Stimulated activated CD4-positive, alpha-beta T cell treated with anti-CD3 and anti-CD28 coated beads, Interleukin-15, amount 100 ng/mL, for 48 hours (primary cell): ENCODE data around the gene RYR3.
"Not testable (repeated sequence)": the region's sequence is repeated elsewhere in the genome, so short reads cannot be mapped to it uniquely, and the experiment has no call there.

Source experiments
- DNase-seq, 2 donors: peaks; one replicate each; pipeline ENCODE4 v3.0.0-alpha.2; 2020; ENCODE audit warnings: low read depth in 2 of 2

Gene RYR3

GRCh38 chr15:33577911-33578310, 267.1 kb downstream of the RYR3 start:
- DNase-seq, result not testable (repeated sequence)

DNA sequence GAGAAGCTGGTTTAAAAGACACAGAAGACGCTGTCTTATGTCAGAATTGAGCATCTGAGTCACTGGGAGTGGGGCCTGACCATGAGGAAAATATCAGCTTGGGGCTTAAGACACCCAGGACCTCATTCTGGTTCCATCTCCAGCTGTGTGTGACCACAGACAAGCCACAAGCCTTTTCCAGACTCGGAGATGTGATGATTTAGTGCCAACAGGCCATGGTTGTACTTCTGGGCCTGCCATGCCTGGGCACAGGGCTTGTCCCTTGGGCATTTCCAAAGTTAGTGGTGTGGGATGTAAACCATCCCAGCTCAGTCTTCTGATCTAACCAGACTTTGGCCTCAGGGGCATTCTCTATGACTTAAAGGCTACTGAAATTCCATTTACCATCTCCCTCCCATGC, 269.8 kb downstream of the RYR3 start:
- no peak for DNase-seq

- no peak for DNase-seq
Measured at GRCh38 chr15:33581032-33581431, 270.3 kb downstream of the RYR3 start.

GRCh38 chr15:33584797-33585196, 274.0 kb downstream of the RYR3 start:
- DNase-seq, result no peak

GRCh38 chr15:33586786-33587697, 276.3 kb downstream of the RYR3 start:
- no peak for DNase-seq

DNA sequence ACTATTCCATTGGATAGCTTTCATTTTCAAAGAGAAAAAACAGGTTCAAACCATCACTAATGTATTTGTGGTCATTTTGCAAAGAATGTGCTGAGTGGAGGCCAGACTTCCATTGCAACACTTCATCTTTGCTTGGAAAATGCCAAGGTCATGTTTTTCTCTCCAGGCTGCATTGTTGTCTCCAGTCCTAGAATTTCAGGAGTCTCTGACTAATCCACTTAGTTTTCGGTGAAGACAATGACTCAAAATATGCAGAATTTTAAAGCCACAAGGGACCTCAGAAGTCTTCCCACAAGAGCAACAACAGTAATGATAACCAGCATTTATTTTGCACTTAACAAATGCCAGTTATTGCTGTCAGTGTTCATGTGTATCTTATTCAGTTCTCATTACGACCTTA, 277.0 kb downstream of the RYR3 start:
- no peak for DNase-seq

GRCh38 chr15:33592864-33593263, 282.1 kb downstream of the RYR3 start:
- DNase-seq, result no peak

DNA sequence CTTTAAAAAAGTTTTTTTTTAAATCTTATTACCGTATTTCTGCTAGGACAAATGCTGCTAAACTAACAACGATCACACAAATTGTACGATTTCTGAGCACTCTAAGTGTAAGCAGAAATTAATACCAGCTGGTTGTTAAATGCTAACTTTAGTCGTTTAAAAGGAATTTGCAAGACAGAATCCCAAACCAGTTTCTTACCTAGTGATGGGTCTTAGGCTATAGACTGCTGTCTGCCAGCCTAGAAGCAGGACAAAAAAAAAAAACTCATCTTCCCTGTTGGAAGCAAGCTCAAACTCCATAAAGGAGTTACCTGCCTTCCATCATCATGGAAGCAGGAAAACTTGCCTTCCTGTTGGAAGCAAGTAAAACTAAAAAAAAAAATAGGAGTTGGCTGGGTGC, 287.6 kb downstream of the RYR3 start:
- DNase-seq, result not testable (repeated sequence)

- no peak for DNase-seq
Measured at GRCh38 chr15:33600212-33600611, 289.4 kb downstream of the RYR3 start.

- no peak for DNase-seq
Measured at GRCh38 chr15:33601461-33601860, 290.7 kb downstream of the RYR3 start.

- no peak for DNase-seq
Measured at GRCh38 chr15:33608714-33609113, 297.9 kb downstream of the RYR3 start.

- DNase-seq, result no peak
Measured at GRCh38 chr15:33612721-33613304, 302.0 kb downstream of the RYR3 start.

DNA sequence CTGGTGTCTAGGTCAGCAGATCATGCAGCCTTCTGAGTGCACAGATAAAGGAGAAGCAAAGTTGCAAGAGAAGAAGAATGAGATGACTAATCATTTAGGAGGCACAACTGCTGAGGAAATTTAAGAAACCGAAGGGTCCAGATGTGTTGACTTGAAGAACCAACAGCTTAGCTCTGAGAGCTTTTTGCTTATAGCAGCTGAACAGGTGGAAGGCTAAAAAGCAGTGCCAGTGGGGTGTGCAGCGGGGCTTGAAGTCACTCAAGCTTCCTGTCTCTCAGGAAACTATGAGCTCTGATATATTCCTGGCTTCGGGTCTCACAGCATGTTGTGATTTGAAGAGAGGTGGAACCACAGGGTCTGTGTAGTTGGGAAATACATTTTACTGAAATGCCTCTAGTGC, 305.7 kb downstream of the RYR3 start:
- no peak for DNase-seq

DNA sequence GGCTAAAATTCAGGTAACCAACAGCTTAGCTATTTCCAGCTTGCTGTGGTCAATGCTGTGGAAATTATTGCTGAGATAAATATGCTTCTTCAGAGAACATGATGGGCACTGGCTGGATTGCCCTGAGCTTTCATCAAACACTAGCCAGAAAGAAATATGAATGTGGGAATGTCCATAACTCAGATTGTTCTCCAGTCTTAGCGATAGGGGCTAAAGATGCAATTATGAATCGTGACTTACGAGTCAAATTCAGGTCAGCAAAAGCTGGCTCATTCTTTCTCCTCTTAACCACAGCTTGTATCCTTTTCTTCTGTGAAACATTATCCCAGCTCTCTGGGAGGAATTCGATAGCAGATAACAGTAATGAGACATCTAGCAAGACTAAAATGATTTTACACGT, 307.6 kb downstream of the RYR3 start:
- DNase-seq, result no peak

GRCh38 chr15:33621141-33621540, 310.4 kb downstream of the RYR3 start:
- no peak for DNase-seq

- no peak for DNase-seq
Measured at GRCh38 chr15:33623010-33623409, 312.2 kb downstream of the RYR3 start.

DNA sequence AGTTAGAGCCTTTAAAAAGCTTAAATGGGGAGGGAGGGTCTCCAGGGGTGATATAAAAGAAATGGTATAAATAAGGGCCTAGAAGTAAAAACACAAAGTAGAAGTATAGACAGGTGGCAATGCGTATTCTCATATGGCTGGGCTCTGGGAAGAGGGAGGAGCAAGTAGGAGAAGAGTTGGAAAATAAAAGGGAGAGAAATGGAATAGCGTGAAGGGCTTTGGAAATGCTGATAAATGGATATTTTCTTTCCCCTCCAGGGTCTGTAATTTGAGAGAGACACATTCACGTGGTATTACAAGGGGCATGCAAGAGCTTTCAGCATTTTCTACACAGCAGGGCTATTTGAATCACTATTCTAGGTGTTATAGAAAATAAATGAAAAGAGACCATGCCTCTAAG, 313.7 kb downstream of the RYR3 start:
- no peak for DNase-seq

DNA sequence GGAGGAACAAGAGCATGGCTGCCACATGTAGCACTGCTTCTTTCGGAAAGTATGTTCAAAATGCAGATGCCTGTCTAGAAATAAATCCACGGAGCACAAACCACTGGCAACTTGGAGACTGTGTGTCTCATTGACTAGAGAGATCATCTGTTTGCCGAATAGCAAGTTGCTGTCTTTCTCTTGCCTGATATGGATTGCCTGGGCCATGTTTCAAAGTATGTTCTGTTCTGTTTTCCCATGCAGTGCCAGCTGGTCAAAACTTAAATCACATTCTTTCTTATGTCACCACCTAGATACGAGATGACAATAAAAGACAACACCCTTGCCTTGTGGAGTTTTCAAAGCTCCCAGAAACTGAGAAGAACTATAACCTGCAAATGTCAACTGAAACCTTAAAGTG, 318.9 kb downstream of the RYR3 start:
- DNase-seq, result no peak

DNA sequence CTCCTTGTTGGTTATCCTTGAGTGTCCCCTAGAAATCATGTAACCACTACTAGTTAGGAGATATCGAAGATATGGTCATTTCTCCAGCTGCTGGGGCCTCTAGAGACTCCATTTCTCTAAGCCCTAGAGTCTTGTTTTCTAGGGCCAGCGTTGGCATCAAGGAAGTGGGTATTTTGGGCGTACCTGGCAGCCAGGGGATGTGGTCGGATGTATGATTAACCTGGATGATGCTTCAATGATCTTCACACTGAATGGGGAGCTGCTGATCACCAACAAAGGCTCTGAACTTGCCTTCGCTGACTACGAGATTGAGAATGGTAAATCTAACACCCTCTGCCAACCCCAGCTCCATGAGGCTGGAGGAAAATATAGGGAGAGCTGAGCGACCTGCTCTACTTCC, 325.5 kb downstream of the RYR3 start:
- no peak for DNase-seq

DNA sequence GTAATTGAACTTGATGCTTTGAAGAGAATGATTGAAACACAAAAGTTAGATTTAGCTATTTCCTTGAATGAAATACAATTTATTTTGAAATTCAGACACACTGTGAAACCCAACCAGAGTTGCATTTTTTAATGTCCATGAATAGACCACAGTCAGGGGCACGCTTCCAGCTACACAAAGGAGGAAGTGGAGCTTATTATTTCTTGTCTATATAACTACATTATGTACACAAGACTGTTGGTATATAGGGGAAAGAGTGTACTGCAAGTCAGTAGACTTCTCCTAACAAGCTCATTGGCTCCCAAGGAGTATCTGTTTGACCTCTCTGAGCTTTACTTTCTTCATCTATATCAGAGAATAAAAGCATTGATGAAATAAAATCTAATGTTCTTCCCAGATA, 326.2 kb downstream of the RYR3 start:
- no peak for DNase-seq

- no peak for DNase-seq
Measured at GRCh38 chr15:33638453-33638852, 327.7 kb downstream of the RYR3 start.

DNA sequence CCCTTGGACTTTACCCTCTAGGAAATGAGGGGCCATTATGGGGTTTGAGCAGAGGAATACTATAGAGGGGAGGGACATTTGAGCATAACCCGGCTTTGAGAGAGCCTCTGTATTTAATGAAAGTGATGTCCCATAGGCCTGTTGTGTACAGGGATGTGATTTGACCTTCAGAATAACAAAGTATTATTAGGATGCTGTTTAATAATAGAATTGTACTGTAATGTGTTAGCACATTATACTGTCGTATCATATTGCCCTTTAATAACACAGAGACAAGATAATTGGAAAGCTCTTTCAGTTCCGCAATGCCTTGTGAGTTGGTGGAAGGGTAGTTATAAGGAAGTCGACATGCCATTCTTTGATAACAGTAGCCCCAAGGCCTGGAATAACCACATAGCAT, 328.3 kb downstream of the RYR3 start:
- DNase-seq, result no peak

DNA sequence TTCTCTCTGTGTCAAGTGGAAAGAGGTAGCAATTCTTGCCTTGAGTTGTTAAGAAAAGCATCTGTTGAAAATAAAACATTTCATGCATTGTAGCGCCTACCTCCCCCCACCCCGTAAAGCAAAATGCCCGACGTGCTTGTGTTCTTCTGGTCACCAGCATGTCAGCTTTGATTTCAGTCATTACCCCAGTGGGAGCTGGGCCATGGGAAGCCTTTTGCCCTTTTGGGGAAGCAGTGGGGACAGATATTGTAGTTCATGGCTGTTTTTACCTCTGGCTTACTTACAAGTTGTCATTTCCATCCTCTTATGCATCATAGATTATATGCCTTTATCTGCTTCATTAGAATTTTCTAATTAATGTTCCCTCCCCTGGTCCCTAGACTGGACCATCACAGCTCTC, 328.7 kb downstream of the RYR3 start:
- DNase-seq, result no peak
